LHCN-M2 (cell line): Measurements from ENCODE around the gene TANGO2. TPM values are rescaled to one million over a fixed set of nuclear protein-coding genes. Genes with fewer than 3 reads are reported as not detected.
A peak's percentile ranks its signal among the peaks of the same experiment; 100 is the strongest.

ENCODE experiments used
- DNase-seq: peaks from one replicate; pipeline ENCODE4 v3.0.0-alpha.2; 2012; ENCODE audit warnings: low read depth
- total RNA-seq: library from RNA; depleted of rRNA; stranded (reverse); fragments of >200 nt; gene quantifications from 2 replicates; pipeline ENCODE4 v1.2.3, GENCODE V29; 2014

Gene TANGO2
- total RNA-seq, 1 experiment from 2014 or later: 30.8 TPM

- DNase-seq: no peak
Observed at GRCh38 chr22:19995611-19996339, 25.1 kb upstream of the TANGO2 start.

GRCh38 chr22:19996694-19997384 is 24.1 kb upstream of the TANGO2 start:
- no peak for DNase-seq

- no peak for DNase-seq
Observed at GRCh38 chr22:19997561-19998231, 23.2 kb upstream of the TANGO2 start.

- no peak for DNase-seq
Observed at GRCh38 chr22:19998232-19998951, 22.5 kb upstream of the TANGO2 start.

GRCh38 chr22:19998991-19999820 is 21.7 kb upstream of the TANGO2 start:
- no peak for DNase-seq

- no peak for DNase-seq
Observed at GRCh38 chr22:20000246-20001081, 20.4 kb upstream of the TANGO2 start.

- DNase-seq: peak; percentile 70
Observed at GRCh38 chr22:20001082-20001638, 19.8 kb upstream of the TANGO2 start.

GRCh38 chr22:20002128-20002527 is 18.8 kb upstream of the TANGO2 start:
- DNase-seq: no peak

- DNase-seq: peak; percentile 54
Observed at GRCh38 chr22:20002636-20003035, 18.3 kb upstream of the TANGO2 start.

- DNase-seq: no peak
Observed at GRCh38 chr22:20003304-20003703, 17.6 kb upstream of the TANGO2 start.

GRCh38 chr22:20004464-20004863 is 16.4 kb upstream of the TANGO2 start:
- no peak for DNase-seq

GRCh38 chr22:20008221-20008995 is 12.5 kb upstream of the TANGO2 start:
- DNase-seq: no peak

GRCh38 chr22:20009018-20009491 is 11.9 kb upstream of the TANGO2 start:
- DNase-seq: no peak

GRCh38 chr22:20009582-20010306 is 11.2 kb upstream of the TANGO2 start:
- DNase-seq: no peak

- no peak for DNase-seq
Observed at GRCh38 chr22:20010307-20011122, 10.4 kb upstream of the TANGO2 start.

GRCh38 chr22:20011123-20011992 is 9.6 kb upstream of the TANGO2 start:
- DNase-seq: no peak
